GM18867 (cell line): ENCODE measurements around the gene RFFL.
"Not testable (repeated sequence)": the region's sequence is repeated elsewhere in the genome, so short reads cannot be mapped to it uniquely, and the experiment has no call there.

Experiments used
- ATAC-seq: cut with Tn5 transposase; IDR thresholded peaks from one replicate; pipeline ENCODE4 v1.9.1; 2021; ENCODE audit warnings: mild to moderate bottlenecking, moderate library complexity; ENCODE audit not compliant: unreplicated experiment

Gene RFFL

DNA sequence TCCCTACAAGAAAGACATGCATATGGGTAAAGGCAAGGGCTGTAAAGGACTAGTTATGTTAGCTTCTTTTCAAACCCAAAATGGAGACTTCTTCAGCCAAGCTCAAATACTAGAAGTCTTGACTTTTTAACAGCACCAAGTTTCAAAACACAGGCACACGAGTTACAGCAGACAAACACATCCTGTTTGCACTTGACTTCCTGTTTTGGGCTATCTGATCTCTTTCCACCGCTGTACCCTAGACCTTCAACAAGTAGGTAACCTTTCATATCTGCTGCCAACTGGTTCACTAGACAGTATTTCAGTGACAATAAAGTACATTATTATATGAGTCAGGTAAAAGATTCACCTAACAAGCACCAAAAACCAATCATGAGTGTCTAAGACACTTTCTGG lies 12.3 kb downstream of the RFFL start:
- ATAC-seq: peak; percentile 61

DNA sequence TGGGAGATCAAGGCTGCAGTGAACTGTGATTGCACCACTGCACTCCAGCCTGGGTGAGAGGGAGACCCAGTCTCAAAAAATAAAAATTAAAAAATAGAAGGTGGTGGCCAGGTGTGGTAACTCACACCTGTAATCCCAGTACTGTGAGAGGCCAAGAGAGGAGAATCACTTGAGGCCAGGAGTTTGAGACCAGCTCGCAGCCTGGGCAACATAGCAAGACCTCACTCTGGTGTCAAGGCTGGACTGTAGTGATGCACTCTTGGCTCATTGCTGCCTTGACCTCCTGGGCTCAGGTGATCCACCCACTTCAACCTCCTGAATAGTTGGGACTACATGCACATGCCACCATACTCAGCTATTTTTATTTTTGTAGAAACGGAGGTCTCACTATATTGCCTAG lies 13.3 kb downstream of the RFFL start:
- no peak for ATAC-seq

DNA sequence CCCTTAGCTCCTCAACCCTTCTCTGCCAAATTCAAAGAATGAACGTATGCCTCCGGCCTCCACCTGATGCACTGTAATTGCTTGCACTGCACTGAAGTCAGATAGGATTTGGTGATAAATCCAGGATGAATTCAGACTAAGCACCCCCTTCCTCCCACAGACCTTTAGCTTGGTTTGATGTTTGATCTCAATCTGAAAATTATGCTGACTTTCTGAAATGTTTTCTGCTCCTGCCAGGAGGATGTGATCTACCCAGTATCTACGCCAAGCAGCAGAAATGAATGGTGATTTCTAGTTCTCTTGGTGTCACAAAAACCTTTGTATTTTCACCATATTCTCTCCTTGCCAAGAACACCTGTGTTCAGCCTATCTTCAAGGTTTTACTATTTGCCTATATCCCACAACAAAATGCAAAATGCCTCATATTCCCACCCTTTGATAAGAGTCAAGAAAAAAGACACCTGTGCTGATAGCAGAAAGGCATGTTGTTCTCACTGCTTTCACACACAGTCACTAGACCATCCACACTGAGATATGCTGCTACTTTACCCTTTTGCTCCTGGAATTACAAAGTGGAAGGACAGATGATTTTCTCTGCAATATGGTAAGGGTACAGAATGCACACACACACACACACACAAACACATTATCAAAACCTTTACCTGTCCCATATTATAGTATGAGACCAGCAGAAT lies 14.7 kb downstream of the RFFL start:
- ATAC-seq: no peak

DNA sequence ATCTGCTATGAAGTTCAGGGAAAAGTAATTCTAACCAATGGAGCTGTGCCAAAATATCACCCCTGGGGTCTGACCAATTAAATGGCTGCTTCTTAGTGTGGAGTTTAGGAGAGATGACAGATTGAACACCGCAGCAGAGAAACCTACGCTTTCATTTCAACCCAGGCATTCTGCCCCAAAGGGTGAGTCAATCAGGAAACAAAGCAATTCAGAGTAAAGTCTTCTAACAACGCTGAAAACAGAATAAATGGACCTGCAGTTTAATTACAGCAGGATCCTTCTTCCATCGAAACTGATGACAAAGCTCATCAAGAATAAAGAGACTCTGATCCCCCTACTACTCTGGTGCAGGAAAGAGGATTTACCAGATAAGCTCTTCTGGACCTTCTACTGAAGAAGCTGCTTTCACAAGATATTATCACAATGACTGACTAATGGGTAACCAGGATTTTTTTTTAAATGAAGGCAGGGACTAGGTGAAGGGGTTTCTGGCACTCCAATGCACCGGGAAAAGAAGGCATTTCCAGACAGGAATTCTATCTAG lies 16.7 kb downstream of the RFFL start:
- peak; percentile 72 for ATAC-seq

DNA sequence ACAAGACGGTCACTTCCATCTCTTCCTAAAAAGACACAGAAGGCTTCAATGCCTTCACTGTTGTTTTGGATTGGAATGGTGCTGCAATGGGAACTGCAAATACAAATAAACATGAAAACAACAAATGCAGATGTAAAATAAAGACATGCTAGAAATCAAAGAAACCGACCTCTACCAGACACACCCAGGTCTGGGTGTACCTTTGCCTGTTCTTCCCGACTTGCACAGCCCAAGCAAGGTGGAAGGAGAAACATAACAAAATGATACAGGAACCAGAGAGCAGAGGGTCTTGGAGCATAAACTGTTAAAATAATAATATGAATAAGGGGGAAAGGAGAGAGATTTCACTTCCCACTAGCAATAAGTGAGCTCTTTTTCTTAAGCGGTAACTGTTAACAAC lies 17.3 kb downstream of the RFFL start:
- no peak for ATAC-seq

DNA sequence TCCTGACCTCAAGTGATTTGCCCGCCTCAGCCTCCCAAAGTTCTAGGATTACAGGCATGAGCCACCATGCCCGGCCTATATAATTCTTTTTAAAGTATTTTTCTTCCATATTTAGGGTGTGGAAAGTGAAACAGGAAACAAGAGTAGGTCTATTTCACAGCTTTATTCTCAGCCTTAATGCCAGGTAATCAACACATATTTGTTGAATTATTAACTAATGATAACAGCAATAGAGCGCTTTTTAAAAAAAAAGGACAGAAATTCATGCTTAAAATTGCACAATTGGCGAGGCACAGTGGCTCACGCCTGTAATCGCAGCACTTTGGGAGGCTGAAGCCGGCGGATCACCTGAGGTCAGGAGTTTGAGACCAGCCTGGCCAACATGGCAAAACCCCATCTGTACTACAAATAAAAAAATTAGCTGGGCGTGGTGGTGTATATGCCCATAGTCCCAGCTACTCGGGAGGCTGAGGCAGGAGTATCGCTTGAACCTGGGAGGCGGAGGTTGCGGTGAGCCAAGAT lies 18.0 kb downstream of the RFFL start:
- not testable (repeated sequence) for ATAC-seq

DNA sequence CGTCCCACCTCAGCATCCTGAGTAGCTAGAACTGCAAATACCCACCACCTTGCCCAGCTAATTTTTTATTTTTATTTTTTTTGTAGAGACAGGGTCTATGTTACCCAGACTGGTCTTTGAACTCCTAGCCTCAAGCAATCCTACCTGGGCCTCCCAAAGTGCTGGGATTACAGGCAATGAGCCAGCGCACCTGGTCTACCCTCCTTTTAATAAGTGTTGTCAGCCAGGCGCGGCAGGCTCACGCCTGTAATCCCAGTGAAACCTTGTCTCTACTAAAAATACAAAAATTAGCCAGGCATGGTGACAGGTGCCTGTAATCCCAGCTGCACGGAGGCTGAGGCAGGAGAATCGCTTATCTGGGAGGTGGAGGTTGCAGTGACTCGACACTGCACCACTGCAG lies 19.3 kb downstream of the RFFL start:
- no peak for ATAC-seq

DNA sequence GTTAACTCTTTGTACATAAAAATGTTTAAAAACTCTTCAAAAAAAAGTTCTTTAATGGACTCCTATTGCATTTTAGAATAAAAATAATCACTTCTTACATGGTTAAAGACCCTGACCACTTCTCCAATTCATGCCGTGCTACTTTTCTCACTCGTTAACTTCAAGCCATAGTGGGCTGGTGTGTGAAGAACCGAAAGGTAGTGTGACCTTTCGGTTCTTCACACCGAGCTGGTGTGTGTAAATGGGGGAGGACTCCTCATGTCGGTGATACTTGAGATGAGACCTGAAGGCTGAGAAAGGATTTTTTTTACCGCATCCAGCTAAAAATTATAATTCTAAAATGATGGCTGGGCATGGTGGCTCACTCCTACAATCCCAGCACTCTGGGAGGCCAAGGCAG lies 22.1 kb downstream of the RFFL start:
- peak; percentile 83 for ATAC-seq

DNA sequence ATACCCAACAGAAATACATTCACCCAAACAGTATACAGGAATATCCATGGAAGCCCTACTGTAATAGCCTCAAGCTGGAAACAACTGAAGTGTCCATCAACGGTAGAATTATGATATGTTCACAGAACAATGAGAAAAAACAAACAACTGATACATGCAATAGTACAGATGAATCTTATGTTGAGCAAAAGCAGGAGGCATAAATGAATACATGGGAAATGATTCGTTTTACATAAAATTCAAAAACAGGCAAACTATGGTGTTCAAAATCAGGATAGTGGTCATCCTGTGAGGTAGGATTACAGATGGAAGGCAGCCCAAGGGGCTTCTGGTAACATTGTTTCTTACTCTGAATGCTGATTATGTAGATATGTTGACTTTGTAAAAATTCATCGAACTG lies 25.1 kb downstream of the RFFL start:
- no peak for ATAC-seq

DNA sequence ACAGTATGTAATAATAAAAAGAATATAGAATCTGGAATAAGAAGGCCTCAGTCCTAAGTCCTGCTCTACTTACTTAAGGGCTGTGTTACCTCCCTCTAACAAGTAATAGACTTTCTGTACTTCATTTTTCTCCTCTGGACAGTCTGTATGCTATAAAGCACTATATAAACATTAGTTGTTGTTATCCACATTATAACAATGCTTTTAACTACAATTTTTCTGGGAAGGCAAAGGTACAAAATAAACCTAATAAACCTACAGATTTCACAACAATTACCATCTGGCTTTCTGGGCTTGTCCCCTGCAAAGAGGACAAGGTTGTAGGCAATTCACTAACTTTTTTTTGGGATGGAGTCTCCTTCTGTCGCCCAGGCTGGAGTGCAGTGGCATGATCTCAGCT lies 32.7 kb downstream of the RFFL start:
- ATAC-seq: no peak

DNA sequence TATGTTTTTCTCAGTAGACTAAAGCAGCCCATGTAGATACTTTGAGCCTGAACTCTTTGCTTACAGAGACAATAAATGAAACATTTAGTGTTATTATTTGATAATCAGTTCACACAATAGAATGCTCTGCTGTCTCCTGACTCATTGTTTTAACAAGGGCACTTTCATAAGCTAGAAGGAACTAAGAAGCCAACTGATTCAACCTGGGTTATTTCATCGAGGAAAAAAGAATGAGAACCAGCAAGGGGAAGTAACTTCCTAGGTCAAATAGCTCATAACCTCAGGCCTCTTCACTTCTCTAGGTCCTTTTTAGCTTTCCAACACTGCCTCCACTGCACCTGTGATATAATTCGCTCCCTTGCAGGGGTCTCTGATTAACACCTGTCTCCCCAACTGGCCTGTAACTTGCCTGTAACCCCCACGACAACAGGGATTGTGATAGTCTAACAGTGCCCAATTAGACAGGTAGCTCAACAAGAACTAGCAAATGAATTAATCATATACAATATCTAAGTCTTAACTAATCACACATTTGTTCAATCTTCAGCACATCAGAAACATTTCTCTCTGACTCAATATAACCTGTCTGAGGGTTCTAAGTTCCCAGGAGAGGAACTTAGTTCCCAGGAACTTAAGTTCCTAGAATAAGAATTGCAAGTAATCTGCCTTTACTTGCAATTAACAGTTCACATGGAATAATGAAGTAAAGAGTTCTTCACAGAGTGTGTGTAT lies 34.8 kb downstream of the RFFL start:
- ATAC-seq: no peak

DNA sequence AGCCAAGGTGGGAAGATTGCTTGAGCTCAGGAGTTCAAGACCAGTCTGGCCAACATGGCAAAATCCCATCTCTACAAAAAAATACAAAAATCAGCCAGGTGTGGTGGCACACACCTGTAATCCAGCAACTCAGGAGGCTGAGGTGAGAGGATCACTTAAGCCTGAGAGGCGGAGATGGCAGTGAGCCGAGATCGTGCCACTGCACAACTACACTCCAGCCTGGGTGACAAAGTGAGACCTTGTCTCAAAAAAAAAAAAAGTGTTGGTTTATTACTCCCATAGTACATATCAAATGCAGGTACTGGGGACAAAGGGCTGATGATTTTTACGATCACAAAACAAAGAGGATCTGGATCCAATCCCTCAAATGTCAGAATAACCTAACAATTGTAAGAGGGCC lies 35.4 kb downstream of the RFFL start:
- not testable (repeated sequence) for ATAC-seq

DNA sequence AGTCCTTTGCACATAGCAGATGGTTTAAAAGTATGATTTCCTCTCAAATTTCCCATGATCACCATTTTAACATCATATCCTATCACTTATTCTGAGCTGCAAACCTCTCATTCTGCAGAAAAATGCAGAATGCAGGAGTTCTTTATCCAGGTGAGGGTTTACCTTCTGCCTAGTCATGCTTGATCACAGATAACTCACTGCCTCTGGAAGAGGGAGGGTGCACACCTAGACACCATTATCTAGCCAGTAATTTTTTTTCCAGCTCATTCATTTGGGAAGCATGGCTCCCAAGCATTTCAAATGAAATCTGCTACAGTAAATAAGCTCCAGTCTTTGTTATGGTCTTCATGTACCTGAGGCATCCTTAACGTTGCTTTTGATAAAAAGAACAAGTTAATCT lies 38.0 kb downstream of the RFFL start:
- ATAC-seq: no peak

DNA sequence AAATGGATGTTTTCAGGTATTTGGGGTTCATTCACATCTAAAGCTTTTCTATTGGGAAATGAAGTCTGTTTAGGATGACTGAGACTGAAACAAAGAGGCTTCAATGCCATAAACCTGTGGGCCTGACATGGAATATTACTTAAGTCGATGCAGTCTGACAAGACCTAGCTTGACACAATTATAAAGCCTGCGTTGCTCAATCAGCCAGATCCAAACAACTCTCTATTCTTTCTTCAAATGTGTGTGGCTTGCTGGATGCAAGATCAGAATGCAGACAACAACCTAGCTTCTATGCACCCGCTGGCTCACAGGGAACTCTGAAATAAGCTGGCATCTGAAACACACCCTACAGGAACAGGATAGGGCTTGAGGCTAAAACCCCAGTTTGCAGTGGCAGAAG lies 40.0 kb downstream of the RFFL start:
- ATAC-seq: no peak

DNA sequence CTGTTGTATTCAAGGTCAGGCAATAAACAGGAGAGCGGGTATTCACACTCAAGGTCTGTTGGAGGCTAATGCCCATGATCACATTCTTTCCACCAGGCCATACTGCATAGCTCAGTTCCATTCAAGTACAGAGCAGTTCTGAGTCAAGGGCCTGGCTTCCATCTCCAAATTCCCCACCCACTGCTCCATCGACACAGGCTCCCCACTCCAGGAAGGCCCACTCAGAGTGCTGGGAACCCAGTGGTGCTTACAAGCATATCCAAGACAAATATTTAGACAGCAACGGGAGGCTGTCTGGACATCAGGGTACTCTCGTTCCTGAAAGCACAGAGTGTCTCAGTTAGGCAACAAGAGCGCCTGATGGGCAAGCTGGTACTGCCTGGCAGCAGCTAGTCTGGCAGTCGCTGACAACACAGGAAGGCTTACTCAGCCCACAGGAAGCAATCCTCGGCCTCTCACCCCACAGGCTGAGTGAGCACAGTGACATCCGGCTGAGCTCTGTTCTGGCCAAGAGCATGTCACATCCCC lies 40.9 kb downstream of the RFFL start:
- ATAC-seq: peak; percentile 70

DNA sequence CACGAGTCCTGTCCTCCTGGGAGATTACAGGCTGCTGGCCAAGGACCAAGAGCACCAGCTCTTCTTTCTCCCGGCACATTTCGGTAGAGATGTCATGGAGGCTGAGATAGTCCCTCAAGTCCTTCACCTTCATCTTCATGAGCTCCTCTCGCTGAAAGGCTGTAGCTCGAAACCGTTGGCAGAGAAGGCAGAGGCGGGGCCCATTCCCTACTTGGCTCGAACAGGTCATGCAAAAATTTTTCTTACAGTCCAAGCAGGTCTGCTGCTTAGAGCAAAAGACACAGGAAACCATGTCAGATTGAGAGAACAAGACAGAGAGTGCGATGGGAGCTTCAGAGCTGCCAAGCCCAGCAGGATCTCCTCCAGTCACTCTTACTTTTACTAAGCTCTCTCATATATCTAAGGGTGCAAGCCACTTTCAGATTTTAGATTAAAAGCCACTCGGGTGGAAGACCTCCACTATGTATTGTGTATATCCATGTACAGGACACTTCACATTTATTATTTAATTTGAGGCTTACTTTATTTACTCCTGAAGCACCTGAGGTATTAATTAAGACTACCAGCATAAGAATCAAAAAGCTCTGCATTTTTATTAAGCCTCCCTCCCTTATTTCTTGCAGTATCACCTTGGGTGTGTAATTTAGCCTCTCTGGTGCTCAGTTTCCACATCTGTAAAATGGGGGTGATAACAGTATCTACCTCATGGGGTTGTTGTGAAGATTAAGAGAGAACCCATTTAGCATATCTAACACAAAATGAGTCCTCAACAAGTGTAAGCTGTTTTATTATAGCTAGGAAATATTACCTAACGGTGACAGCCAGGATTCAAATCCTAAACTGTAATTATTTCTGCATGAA lies 41.8 kb downstream of the RFFL start:
- no peak for ATAC-seq

DNA sequence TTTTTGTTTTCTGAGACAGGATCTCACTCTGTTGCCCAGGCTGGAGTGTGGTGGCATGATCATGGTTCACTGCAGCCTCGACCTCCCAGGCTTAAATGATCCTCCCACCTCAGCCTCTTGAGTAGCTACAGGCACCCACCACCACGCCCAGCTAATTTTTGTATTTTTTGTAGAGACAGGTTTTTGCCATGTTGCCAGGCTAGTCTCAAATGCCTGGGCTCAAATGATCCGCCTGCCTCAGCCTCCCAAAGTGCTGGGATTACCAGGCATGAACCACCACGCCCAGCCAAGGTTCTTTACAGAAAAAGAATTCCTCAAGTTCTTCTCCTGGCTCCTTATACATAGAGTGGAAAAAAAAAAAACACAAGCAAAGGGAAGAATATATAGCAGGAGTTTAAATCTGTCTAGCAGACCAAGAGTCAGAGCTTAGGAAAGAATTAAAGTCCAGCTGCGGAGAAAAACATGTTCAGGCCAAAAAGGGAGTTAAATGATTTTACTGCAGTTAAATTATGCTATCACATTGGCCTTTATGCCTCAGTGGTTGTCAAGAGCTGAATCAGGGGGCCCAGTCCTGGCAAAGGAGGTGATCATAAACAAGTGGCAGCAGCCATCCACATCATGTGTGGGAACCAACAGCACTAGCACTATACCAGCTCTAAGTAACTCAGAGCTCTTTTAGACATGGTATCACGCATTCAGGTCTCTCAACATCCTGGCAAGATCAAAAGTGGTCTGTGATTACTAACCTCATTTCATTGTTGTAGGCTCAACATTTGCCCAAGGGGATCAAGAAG lies 43.9 kb downstream of the RFFL start:
- no peak for ATAC-seq

DNA sequence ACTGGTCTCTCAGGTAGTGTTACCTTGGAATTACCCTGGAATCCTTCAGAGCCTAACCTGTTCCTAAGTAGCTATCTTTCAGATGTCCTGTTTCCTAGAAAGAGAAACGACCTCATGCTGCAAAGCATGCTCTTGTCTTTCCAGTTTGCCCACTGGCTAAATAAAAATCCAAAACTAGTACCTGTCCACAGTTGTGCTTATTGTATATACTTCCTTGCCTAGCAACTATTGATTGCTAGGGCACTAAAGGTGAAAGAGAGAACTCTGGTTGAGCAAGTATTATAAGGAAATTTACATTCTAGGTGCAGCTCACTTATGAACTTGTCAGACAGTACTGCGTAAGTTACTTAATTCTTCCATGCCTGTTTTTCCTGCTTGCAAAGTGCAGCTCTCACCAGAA lies 44.7 kb downstream of the RFFL start:
- no peak for ATAC-seq

DNA sequence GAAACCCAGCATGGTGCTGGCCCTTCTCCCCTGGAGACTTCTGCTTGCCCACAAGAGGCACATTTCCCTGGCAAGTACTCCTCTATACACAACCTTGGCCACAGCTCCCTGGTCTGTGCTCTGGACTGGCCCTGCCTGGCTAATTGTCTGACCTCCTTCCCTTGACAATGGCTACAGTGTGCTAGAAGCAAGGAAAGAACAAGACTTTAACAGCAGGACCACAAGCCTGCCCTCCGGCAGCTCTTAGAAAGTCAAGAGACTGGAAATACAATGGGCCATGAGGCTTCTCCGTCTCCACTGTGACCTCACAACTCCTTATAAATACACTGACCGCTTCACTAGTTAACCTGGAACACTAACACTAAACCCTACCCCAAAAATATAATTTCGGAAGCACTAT lies 46.5 kb downstream of the RFFL start:
- ATAC-seq: no peak

DNA sequence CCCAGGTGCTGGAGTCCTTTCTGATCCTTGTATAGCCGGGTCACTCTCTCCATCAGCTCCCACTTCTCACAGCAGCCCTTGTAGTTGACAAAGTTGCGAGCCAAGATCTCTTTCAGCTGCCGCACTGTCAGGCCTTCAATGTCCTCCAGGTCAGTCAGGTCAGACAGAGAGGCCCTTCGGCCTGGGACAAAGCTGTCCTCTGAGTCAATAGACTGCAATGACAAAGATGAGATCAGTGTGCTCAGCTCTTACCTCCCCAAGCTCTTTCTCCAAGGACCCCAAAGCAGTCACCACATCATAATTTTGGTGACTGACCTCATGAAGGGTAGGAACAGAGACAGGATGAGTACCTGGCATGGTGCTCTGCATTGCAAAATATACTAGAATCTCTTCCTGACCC lies 47.1 kb downstream of the RFFL start:
- no peak for ATAC-seq
